Measurements from ENCODE around the gene CYBB. TPM values are rescaled to one million over a fixed set of nuclear protein-coding genes. Genes with fewer than 3 reads are reported as not detected.
A peak's percentile ranks its signal among the peaks of the same experiment; 100 is the strongest.

CYBB gene
- total RNA-seq, 1 experiment from 2014 or later, result 13.4 TPM

- Histone ChIP-seq H2AFZ (ENCODE audit: low read length) (no peak overlapping the region), H3K36me3 (ENCODE audit: insufficient read depth, low read length) (no peaks in the 10 kb centered on the region), H3K4me2 (ENCODE audit: low read depth, low read length, poor library complexity, severe bottlenecking) (peak overlapping the region; percentile 62), H3K79me2 (ENCODE audit: low read length) (no peaks in the 10 kb centered on the region), H4K20me1 (ENCODE audit: insufficient read depth, low read depth, low read length) (no peaks in the 10 kb centered on the region), H3K9me3 (ENCODE audit: low read length) (no peaks in the 10 kb centered on the region), H3K27ac (ENCODE audit: low read length) (peak overlapping the region; percentile 96), H3K4me1 (ENCODE audit: low read length) (peaks cover 54% of the 10 kb centered on the region), H3K9me2 (replicated peaks; ENCODE audit: insufficient read depth, low read length) (no peaks in the 10 kb centered on the region), H3K9ac (ENCODE audit: low read length) (peak overlapping the region; percentile 43), H3K4me3 (ENCODE audit: low read length) (peak overlapping the region; percentile 49), H3K27me3 (ENCODE audit: low read length) (no peaks in the 10 kb centered on the region)
- peak; percentile 81 for DNase-seq
Measured at GRCh38 chrX:37786624-37787422, 7.0 kb downstream of the CYBB start.

DNA sequence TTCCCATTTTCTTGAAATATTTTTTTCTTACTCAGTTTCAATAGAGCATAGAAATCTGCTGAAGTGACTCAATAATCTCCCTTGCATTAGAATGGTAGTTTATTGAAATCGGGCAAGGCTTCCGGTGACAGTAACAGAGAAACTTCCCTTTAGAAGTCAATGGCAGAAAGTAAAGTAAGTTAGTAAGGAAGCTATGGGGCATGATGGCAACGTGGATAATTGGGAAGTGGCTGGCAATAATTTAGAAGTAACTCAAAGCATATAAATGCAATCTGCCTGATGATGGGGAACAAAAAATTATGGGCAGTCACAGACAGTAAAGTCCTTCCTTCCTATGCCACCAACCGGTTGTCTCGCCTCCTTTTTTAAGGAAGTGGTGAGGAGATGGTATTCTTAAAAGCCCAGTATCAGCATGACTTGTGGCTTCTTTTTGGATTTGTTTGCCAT lies 7.6 kb downstream of the CYBB start:
- Histone ChIP-seq H2AFZ (ENCODE audit: low read length) (no peak overlapping the region), H3K9ac (ENCODE audit: low read length) (peak overlapping the region; percentile 47), H3K36me3 (ENCODE audit: insufficient read depth, low read length) (no peaks in the 10 kb centered on the region), H3K4me3 (ENCODE audit: low read length) (peak overlapping the region; percentile 28), H3K9me3 (ENCODE audit: low read length) (no peaks in the 10 kb centered on the region), H4K20me1 (ENCODE audit: insufficient read depth, low read depth, low read length) (no peaks in the 10 kb centered on the region), H3K27ac (ENCODE audit: low read length) (peak overlapping the region; percentile 96), H3K9me2 (replicated peaks; ENCODE audit: insufficient read depth, low read length) (no peaks in the 10 kb centered on the region), H3K79me2 (ENCODE audit: low read length) (no peaks in the 10 kb centered on the region), H3K4me2 (ENCODE audit: low read depth, low read length, poor library complexity, severe bottlenecking) (peak overlapping the region; percentile 62), H3K27me3 (ENCODE audit: low read length) (no peaks in the 10 kb centered on the region), H3K4me1 (ENCODE audit: low read length) (peaks cover 54% of the 10 kb centered on the region)
- DNase-seq, result peak; percentile 86

- no peak overlapping the region for H2AFZ ChIP-seq (ENCODE audit: low read length)
- 0 out of 2 replicates have a peak overlapping the region, but pooled peaks have one; percentile 13 for H3K4me3 ChIP-seq (ENCODE audit: low read length)
- no peaks in the 10 kb centered on the region for H3K79me2 ChIP-seq (ENCODE audit: low read length)
- H3K9me3 ChIP-seq (ENCODE audit: low read length), result no peaks in the 10 kb centered on the region
- no peak for DNase-seq
- H3K9ac ChIP-seq (ENCODE audit: low read length), result no peak overlapping the region
- no peaks in the 10 kb centered on the region for H4K20me1 ChIP-seq (ENCODE audit: insufficient read depth, low read depth, low read length)
- H3K4me2 ChIP-seq (ENCODE audit: low read depth, low read length, poor library complexity, severe bottlenecking), result peak overlapping the region; percentile 54
- H3K4me1 ChIP-seq (ENCODE audit: low read length), result peaks cover 34% of the 10 kb centered on the region
- H3K36me3 ChIP-seq (ENCODE audit: insufficient read depth, low read length), result no peaks in the 10 kb centered on the region
- no peaks in the 10 kb centered on the region for H3K9me2 ChIP-seq (replicated peaks; ENCODE audit: insufficient read depth, low read length)
- H3K27ac ChIP-seq (ENCODE audit: low read length), result peak overlapping the region; percentile 80
- H3K27me3 ChIP-seq (ENCODE audit: low read length), result no peaks in the 10 kb centered on the region
Measured at GRCh38 chrX:37796310-37796709, 16.5 kb downstream of the CYBB start.

GRCh38 chrX:37796805-37797204 lies 16.9 kb downstream of the CYBB start:
- peak overlapping the region; percentile 54 for H3K4me2 ChIP-seq (ENCODE audit: low read depth, low read length, poor library complexity, severe bottlenecking)
- H3K79me2 ChIP-seq (ENCODE audit: low read length), result no peaks in the 10 kb centered on the region
- peak overlapping the region; percentile 80 for H3K27ac ChIP-seq (ENCODE audit: low read length)
- H3K4me1 ChIP-seq (ENCODE audit: low read length), result peaks cover 34% of the 10 kb centered on the region
- no peak overlapping the region for H2AFZ ChIP-seq (ENCODE audit: low read length)
- no peak overlapping the region for H3K9ac ChIP-seq (ENCODE audit: low read length)
- H3K9me2 ChIP-seq (replicated peaks; ENCODE audit: insufficient read depth, low read length), result no peaks in the 10 kb centered on the region
- H3K4me3 ChIP-seq (ENCODE audit: low read length), result 0 out of 2 replicates have a peak overlapping the region, but pooled peaks have one; percentile 13
- H3K36me3 ChIP-seq (ENCODE audit: insufficient read depth, low read length), result no peaks in the 10 kb centered on the region
- no peaks in the 10 kb centered on the region for H3K9me3 ChIP-seq (ENCODE audit: low read length)
- no peaks in the 10 kb centered on the region for H3K27me3 ChIP-seq (ENCODE audit: low read length)
- H4K20me1 ChIP-seq (ENCODE audit: insufficient read depth, low read depth, low read length), result no peaks in the 10 kb centered on the region
- peak; percentile 83 for DNase-seq

DNA sequence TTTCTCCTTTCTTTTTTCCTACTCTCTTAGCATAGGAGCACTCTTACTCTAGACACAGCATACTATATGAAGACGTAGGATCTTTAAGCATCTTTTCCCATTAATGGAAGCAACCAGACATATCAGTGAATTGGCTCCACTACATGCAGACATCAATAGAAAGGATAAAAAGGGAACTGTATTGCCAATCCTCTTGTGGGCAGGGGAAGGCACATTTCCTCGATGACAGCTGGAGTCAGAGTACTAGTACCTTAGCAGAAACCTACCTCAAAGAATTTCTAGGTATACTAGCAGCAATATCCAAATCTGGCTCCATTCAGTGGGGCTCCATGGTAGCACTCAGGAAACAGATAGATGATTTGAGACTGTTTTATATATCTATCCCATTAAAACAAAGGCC lies 20.1 kb downstream of the CYBB start:
- Histone ChIP-seq H4K20me1 (ENCODE audit: insufficient read depth, low read depth, low read length) (no peaks in the 10 kb centered on the region), H3K9me2 (replicated peaks; ENCODE audit: insufficient read depth, low read length) (no peaks in the 10 kb centered on the region), H2AFZ (ENCODE audit: low read length) (no peak overlapping the region), H3K4me1 (ENCODE audit: low read length) (peaks cover 33% of the 10 kb centered on the region), H3K27me3 (ENCODE audit: low read length) (no peaks in the 10 kb centered on the region), H3K4me3 (ENCODE audit: low read length) (no peak overlapping the region), H3K9me3 (ENCODE audit: low read length) (no peaks in the 10 kb centered on the region), H3K27ac (ENCODE audit: low read length) (no peak overlapping the region), H3K36me3 (ENCODE audit: insufficient read depth, low read length) (no peaks in the 10 kb centered on the region), H3K79me2 (ENCODE audit: low read length) (no peaks in the 10 kb centered on the region), H3K4me2 (ENCODE audit: low read depth, low read length, poor library complexity, severe bottlenecking) (no peak overlapping the region), H3K9ac (ENCODE audit: low read length) (no peak overlapping the region)
- DNase-seq, result no peak

DNA sequence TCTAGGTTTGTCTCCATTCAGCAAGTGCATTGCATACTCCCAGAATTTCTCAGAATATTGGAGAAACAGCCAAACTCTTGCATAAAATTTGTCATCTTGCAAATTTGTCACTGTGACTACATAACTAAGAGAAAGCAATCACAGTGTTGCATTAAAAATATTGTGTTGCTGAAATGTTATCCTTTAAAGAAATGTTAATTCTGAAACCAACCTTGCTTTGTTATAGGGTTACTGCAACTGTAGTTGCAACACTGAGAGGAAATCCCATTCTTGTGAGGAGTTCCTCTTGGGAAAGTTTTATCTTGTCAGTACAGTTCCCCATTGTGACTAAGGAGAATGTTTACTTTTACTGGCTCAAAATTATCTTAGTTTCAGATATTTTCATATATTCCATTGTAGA lies 20.9 kb downstream of the CYBB start:
- DNase-seq, result no peak
- H2AFZ ChIP-seq (ENCODE audit: low read length), result no peak overlapping the region
- H3K9me2 ChIP-seq (replicated peaks; ENCODE audit: insufficient read depth, low read length), result no peaks in the 10 kb centered on the region
- H4K20me1 ChIP-seq (ENCODE audit: insufficient read depth, low read depth, low read length), result no peaks in the 10 kb centered on the region
- no peaks in the 10 kb centered on the region for H3K36me3 ChIP-seq (ENCODE audit: insufficient read depth, low read length)
- H3K79me2 ChIP-seq (ENCODE audit: low read length), result no peaks in the 10 kb centered on the region
- H3K4me1 ChIP-seq (ENCODE audit: low read length), result peaks cover 25% of the 10 kb centered on the region
- H3K27ac ChIP-seq (ENCODE audit: low read length), result no peak overlapping the region
- no peak overlapping the region for H3K4me3 ChIP-seq (ENCODE audit: low read length)
- H3K4me2 ChIP-seq (ENCODE audit: low read depth, low read length, poor library complexity, severe bottlenecking), result no peak overlapping the region
- no peaks in the 10 kb centered on the region for H3K27me3 ChIP-seq (ENCODE audit: low read length)
- H3K9me3 ChIP-seq (ENCODE audit: low read length), result no peaks in the 10 kb centered on the region
- H3K9ac ChIP-seq (ENCODE audit: low read length), result no peak overlapping the region

DNA sequence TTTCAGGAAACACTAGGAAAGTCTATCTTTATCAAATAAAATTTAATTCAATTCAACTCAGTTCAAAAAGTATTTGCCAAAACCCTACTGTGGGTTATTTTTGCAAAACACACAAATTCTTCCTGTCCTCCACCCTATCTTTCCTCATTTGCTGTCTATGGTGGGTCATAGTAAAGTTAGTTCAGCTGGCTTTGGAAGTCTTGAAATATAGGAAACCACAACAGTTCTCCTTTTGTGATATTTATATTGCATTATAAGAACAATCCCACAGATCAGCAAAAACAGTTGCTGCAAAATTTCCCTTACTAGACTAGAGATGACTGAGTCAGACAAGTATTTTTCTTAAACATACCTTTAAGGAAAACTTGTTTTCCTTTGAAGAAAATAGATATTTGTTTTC lies 22.2 kb downstream of the CYBB start:
- DNase-seq, result no peak
- Histone ChIP-seq H3K4me3 (ENCODE audit: low read length) (no peak overlapping the region), H4K20me1 (ENCODE audit: insufficient read depth, low read depth, low read length) (no peaks in the 10 kb centered on the region), H3K9me3 (ENCODE audit: low read length) (no peaks in the 10 kb centered on the region), H3K27me3 (ENCODE audit: low read length) (no peaks in the 10 kb centered on the region), H3K4me1 (ENCODE audit: low read length) (peaks cover 12% of the 10 kb centered on the region), H2AFZ (ENCODE audit: low read length) (no peak overlapping the region), H3K79me2 (ENCODE audit: low read length) (no peaks in the 10 kb centered on the region), H3K27ac (ENCODE audit: low read length) (no peak overlapping the region), H3K36me3 (ENCODE audit: insufficient read depth, low read length) (no peaks in the 10 kb centered on the region), H3K9me2 (replicated peaks; ENCODE audit: insufficient read depth, low read length) (no peaks in the 10 kb centered on the region), H3K4me2 (ENCODE audit: low read depth, low read length, poor library complexity, severe bottlenecking) (no peak overlapping the region), H3K9ac (ENCODE audit: low read length) (no peak overlapping the region)

DNA sequence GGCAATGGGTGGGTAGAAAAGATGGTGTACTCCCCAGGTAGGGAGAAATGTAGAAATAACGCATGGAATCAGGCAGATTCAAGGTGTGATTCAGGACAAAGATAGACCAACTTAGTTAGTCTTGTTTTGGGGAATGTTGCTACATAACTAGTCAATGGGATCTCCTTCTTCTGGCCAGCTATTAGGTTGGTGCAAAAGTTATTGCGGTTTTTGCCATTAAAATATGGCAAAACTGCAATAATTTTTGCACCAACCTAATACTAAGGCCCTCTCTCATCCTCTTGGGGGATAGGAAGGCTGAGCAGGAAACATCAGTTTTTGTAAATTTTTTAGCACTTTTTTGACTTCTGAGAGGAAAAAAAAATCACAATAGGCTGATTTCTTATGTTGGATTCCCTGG lies 23.2 kb downstream of the CYBB start:
- no peak overlapping the region for H3K4me3 ChIP-seq (ENCODE audit: low read length)
- H3K4me2 ChIP-seq (ENCODE audit: low read depth, low read length, poor library complexity, severe bottlenecking), result no peak overlapping the region

More for the DNA sequence above, 23.2 kb downstream of the CYBB start:
- no peak overlapping the region for H3K27ac ChIP-seq (ENCODE audit: low read length)
- no peak overlapping the region for H2AFZ ChIP-seq (ENCODE audit: low read length)
- no peaks in the 10 kb centered on the region for H4K20me1 ChIP-seq (ENCODE audit: insufficient read depth, low read depth, low read length)
- H3K36me3 ChIP-seq (ENCODE audit: insufficient read depth, low read length), result no peaks in the 10 kb centered on the region
- peaks cover 2% of the 10 kb centered on the region for H3K4me1 ChIP-seq (ENCODE audit: low read length)
- no peaks in the 10 kb centered on the region for H3K9me2 ChIP-seq (replicated peaks; ENCODE audit: insufficient read depth, low read length)
- no peaks in the 10 kb centered on the region for H3K9me3 ChIP-seq (ENCODE audit: low read length)
- H3K79me2 ChIP-seq (ENCODE audit: low read length), result no peaks in the 10 kb centered on the region
- H3K27me3 ChIP-seq (ENCODE audit: low read length), result no peaks in the 10 kb centered on the region
- H3K9ac ChIP-seq (ENCODE audit: low read length), result no peak overlapping the region
- no peak for DNase-seq
